Forelimb muscle (tissue), 1 donor: ENCODE measurements around the gene ALDH16A1. TPM values are rescaled to one million over a fixed set of nuclear protein-coding genes. Genes with fewer than 3 reads are reported as not detected.

Source experiments
- DNase-seq: peaks from one replicate; pipeline ENCODE4 v3.0.0-alpha.2; 2013; ENCODE audit warnings: low read depth
- polyA plus RNA-seq: library from polyadenylated mRNA; unstranded; fragments of 120-200 nt; gene quantifications from one replicate; pipeline ENCODE4 v1.2.1, GENCODE V29; 2013; ENCODE audit not compliant: insufficient read length

ALDH16A1 gene
- polyA plus RNA-seq, 1 donor: 10.1 TPM

- DNase-seq: no peak
These were observed 60.1 kb downstream of the ALDH16A1 start for GRCh38 chr19:49512970-49513745.

- no peak for DNase-seq
These were observed 60.7 kb downstream of the ALDH16A1 start for GRCh38 chr19:49513746-49514118.

GRCh38 chr19:49514151-49514550 lies 61.1 kb downstream of the ALDH16A1 start:
- DNase-seq: no peak

GRCh38 chr19:49515767-49516166 lies 62.7 kb downstream of the ALDH16A1 start:
- no peak for DNase-seq

- DNase-seq: no peak
These were observed 65.0 kb downstream of the ALDH16A1 start for GRCh38 chr19:49518033-49518432.

Other genes starting within 250 kb of the ALDH16A1 start
- 1.0 TPM for gene SLC6A16, start 128.0 kb upstream of the ALDH16A1 start, polyA plus RNA-seq
- gene CD37, start 117.8 kb upstream of the ALDH16A1 start, polyA plus RNA-seq: 19.9 TPM
- gene TEAD2, start 90.8 kb upstream of the ALDH16A1 start, polyA plus RNA-seq: 54.4 TPM
- gene DKKL1, start 89.3 kb upstream of the ALDH16A1 start, polyA plus RNA-seq: 2.4 TPM
- not detected for gene KASH5, start 65.0 kb upstream of the ALDH16A1 start, polyA plus RNA-seq
- gene PTH2, start 29.8 kb upstream of the ALDH16A1 start, polyA plus RNA-seq: not detected
- gene GFY, start 27.8 kb upstream of the ALDH16A1 start, polyA plus RNA-seq: 0.09 TPM
- gene SLC17A7, start 11.7 kb upstream of the ALDH16A1 start, polyA plus RNA-seq: 1.2 TPM
- gene PIH1D1, start 1.4 kb upstream of the ALDH16A1 start, polyA plus RNA-seq: 43.1 TPM
- 3.2 TPM for gene FLT3LG, start 21.0 kb downstream of the ALDH16A1 start, polyA plus RNA-seq
- 5,065 TPM for gene RPL13A, start 34.4 kb downstream of the ALDH16A1 start, polyA plus RNA-seq
- 3,524 TPM for gene RPS11, start 43.2 kb downstream of the ALDH16A1 start, polyA plus RNA-seq
- 162 TPM for gene FCGRT, start 59.4 kb downstream of the ALDH16A1 start, polyA plus RNA-seq
- 59.8 TPM for gene RCN3, start 74.8 kb downstream of the ALDH16A1 start, polyA plus RNA-seq
- gene NOSIP, start 127.3 kb downstream of the ALDH16A1 start, polyA plus RNA-seq: 56.5 TPM
- 0.42 TPM for gene PRRG2, start 128.1 kb downstream of the ALDH16A1 start, polyA plus RNA-seq
- 17.4 TPM for gene PRR12, start 138.0 kb downstream of the ALDH16A1 start, polyA plus RNA-seq
- gene RRAS, start 186.9 kb downstream of the ALDH16A1 start, polyA plus RNA-seq: 28.3 TPM
- gene SCAF1, start 189.0 kb downstream of the ALDH16A1 start, polyA plus RNA-seq: 29.9 TPM
- gene IRF3, start 212.6 kb downstream of the ALDH16A1 start, polyA plus RNA-seq: 33.2 TPM
- gene BCL2L12, start 212.7 kb downstream of the ALDH16A1 start, polyA plus RNA-seq: 28.4 TPM
- gene PRMT1, start 224.0 kb downstream of the ALDH16A1 start, polyA plus RNA-seq: 209 TPM
- 0.99 TPM for gene ADM5, start 236.4 kb downstream of the ALDH16A1 start, polyA plus RNA-seq
- gene CPT1C, start 237.9 kb downstream of the ALDH16A1 start, polyA plus RNA-seq: 8.2 TPM